Measurements from ENCODE around the gene SLC9A1.

SLC9A1 gene

GRCh38 chr1:27105018-27105417, 49.9 kb downstream of the SLC9A1 start:
- POLR2A ChIA-PET = no interaction called here
- no peak for DNase-seq (ENCODE audit: extremely low spot score)
- no peak for TF ChIP-seq ELF4 (IDR thresholded peaks at IDR 0.05)
- no peak for TF ChIP-seq FOXM1 (IDR thresholded peaks at IDR 0.05; ENCODE audit: borderline replicate concordance)
- TF ChIP-seq TARDBP (IDR thresholded peaks at IDR 0.05) = no peak
- no peak for TF ChIP-seq L3MBTL2 (conservative IDR thresholded peaks at IDR 0.05)
- no peak for TF ChIP-seq BHLHE40 (IDR thresholded peaks at IDR 0.05; ENCODE audit: borderline replicate concordance)
- TF ChIP-seq SUZ12 (IDR thresholded peaks at IDR 0.05) = no peak
- TF ChIP-seq CTBP1 (IDR thresholded peaks at IDR 0.05; ENCODE audit: borderline replicate concordance) = no peak
- no peak for TF ChIP-seq ZNF384 (IDR thresholded peaks at IDR 0.05)
- TF ChIP-seq FOXK2 (IDR thresholded peaks at IDR 0.05) = no peak
- no peak for TF ChIP-seq SP1 (IDR thresholded peaks at IDR 0.05)
- TF ChIP-seq NFRKB (IDR thresholded peaks at IDR 0.05) = no peak
- no peak for TF ChIP-seq ARNT (IDR thresholded peaks at IDR 0.05)
- TF ChIP-seq LEF1 (IDR thresholded peaks at IDR 0.05; ENCODE audit: borderline replicate concordance) = no peak
- no peak for TF ChIP-seq PKNOX1 (IDR thresholded peaks at IDR 0.05)
- TF ChIP-seq HDGF (IDR thresholded peaks at IDR 0.05; ENCODE audit: borderline replicate concordance) = no peak
- TF ChIP-seq FOXA1 (IDR thresholded peaks at IDR 0.05) = no peak
- CTCF ChIA-PET = no interaction called here

GRCh38 chr1:27103498-27103897, 51.4 kb downstream of the SLC9A1 start:
- POLR2A ChIA-PET = no interaction called here
- TF ChIP-seq HDGF (IDR thresholded peaks at IDR 0.05; ENCODE audit: borderline replicate concordance) (no peak), ELF4 (IDR thresholded peaks at IDR 0.05) (no peak), BHLHE40 (IDR thresholded peaks at IDR 0.05; ENCODE audit: borderline replicate concordance) (no peak), NFRKB (IDR thresholded peaks at IDR 0.05) (no peak), SP1 (IDR thresholded peaks at IDR 0.05) (no peak), ARNT (IDR thresholded peaks at IDR 0.05) (no peak), PKNOX1 (IDR thresholded peaks at IDR 0.05) (no peak), CTBP1 (IDR thresholded peaks at IDR 0.05; ENCODE audit: borderline replicate concordance) (no peak), FOXK2 (IDR thresholded peaks at IDR 0.05) (no peak), ZNF384 (IDR thresholded peaks at IDR 0.05) (no peak), FOXM1 (IDR thresholded peaks at IDR 0.05; ENCODE audit: borderline replicate concordance) (no peak), FOXA1 (IDR thresholded peaks at IDR 0.05) (no peak), LEF1 (IDR thresholded peaks at IDR 0.05; ENCODE audit: borderline replicate concordance) (no peak), TARDBP (IDR thresholded peaks at IDR 0.05) (no peak), L3MBTL2 (conservative IDR thresholded peaks at IDR 0.05) (no peak), SUZ12 (IDR thresholded peaks at IDR 0.05) (no peak)
- CTCF ChIA-PET = interaction anchor here (1.2 to 8.9 kb wide), 4 partner anchors 59 to 193 kb away, joined by 3 to 94 read pairs (median 12); no protein-coding TSS in a partner anchor
- no peak for DNase-seq (ENCODE audit: extremely low spot score)

DNA sequence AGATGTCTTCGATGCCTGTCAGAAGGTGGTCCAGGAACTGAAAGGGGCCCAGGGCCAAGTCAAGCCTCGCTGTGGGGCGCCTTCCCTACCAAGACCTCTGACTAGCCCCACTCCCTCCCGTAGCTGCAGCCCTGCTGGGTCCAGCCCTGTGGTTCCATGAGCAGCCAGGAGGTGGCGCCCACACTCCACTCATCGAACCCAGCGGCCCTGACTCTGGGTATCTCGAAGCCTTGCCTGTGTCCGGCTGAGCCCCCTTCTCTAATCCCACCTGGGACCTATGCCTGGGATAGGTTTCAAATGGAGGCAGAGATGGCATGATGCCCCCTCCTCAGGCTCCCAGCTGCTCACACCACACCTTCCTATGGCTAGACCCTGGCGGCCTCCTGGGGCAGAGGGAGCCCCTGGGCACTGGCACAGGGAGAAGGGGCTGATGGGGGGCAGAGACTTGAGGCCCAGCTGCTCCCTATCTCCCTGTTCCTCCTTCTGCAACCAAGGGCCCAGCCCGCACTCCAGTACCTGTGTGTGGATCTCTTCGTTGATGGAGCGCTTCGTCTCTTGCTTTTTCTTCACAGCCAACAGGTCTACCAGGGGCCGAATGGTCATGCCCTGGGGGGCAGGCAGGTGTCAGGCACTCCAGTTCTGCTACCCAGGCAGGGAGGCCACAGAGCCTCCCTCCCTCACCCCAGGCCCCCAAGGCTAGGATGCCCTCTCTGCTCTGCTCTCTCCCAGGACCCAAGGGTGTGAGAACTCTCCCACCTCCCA, 52.0 kb downstream of the SLC9A1 start:
- ChIA-PET POLR2A (interaction anchor here (1.3 kb wide), 1 partner anchor 52 kb away, joined by 3 read pairs; the partner anchor contains the start of gene SLC9A1), CTCF (interaction anchor here (0.6 to 8.9 kb wide), 11 partner anchors 9 to 292 kb away, joined by 3 to 94 read pairs (median 4); no protein-coding TSS in a partner anchor)
- TF ChIP-seq TARDBP (IDR thresholded peaks at IDR 0.05) (no peak), ARNT (IDR thresholded peaks at IDR 0.05) (no peak), HDGF (IDR thresholded peaks at IDR 0.05; ENCODE audit: borderline replicate concordance) (no peak), ZNF384 (IDR thresholded peaks at IDR 0.05) (no peak), CTBP1 (IDR thresholded peaks at IDR 0.05; ENCODE audit: borderline replicate concordance) (no peak), FOXM1 (IDR thresholded peaks at IDR 0.05; ENCODE audit: borderline replicate concordance) (no peak), SP1 (IDR thresholded peaks at IDR 0.05) (no peak), NFRKB (IDR thresholded peaks at IDR 0.05) (no peak), L3MBTL2 (conservative IDR thresholded peaks at IDR 0.05) (no peak), SUZ12 (IDR thresholded peaks at IDR 0.05) (no peak), ELF4 (IDR thresholded peaks at IDR 0.05) (no peak)
- DNase-seq (ENCODE audit: extremely low spot score) = peak; percentile 86

DNA sequence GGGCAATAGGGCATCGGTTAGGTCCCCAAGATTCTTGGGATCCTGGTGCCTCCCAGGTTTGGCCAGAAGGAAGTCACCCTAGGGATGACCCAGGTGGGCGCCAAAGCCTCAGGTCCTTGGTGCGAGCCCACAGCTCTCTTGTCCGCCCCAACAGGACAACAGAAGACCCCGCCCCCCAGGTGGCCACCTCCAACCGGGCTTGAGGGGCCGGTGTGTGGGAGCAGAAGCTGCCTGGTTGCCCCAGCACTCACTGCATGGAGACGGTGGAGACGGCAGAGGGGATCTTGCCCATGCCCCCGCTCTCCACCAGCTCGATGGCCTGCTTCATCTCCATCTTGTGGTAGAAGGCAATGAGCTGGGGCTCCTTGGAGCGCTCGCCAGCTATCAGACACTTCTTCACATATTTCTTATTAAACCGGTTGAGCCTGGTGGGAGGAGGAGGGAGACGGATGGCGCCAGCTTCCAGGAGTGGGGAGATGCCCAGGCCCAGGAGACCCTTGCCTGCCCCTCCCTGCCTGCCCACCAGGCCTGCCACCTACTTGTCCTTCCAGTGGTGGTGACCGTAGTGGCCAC, 52.7 kb downstream of the SLC9A1 start:
- no peak for DNase-seq (ENCODE audit: extremely low spot score)
- ChIA-PET POLR2A (interaction anchor here (1.3 kb wide), 1 partner anchor 53 kb away, joined by 3 read pairs; the partner anchor contains the start of gene SLC9A1), CTCF (interaction anchor here (0.6 to 8.9 kb wide), 13 partner anchors 8 to 293 kb away, joined by 3 to 94 read pairs (median 3); no protein-coding TSS in a partner anchor)
- TF ChIP-seq L3MBTL2 (conservative IDR thresholded peaks at IDR 0.05) (no peak), ELF4 (IDR thresholded peaks at IDR 0.05) (no peak), FOXA1 (IDR thresholded peaks at IDR 0.05) (no peak), SUZ12 (IDR thresholded peaks at IDR 0.05) (no peak), SP1 (IDR thresholded peaks at IDR 0.05) (no peak), BHLHE40 (IDR thresholded peaks at IDR 0.05; ENCODE audit: borderline replicate concordance) (no peak), ARNT (IDR thresholded peaks at IDR 0.05) (no peak), CTBP1 (IDR thresholded peaks at IDR 0.05; ENCODE audit: borderline replicate concordance) (no peak), FOXK2 (IDR thresholded peaks at IDR 0.05) (no peak), LEF1 (IDR thresholded peaks at IDR 0.05; ENCODE audit: borderline replicate concordance) (no peak), PKNOX1 (IDR thresholded peaks at IDR 0.05) (no peak), FOXM1 (IDR thresholded peaks at IDR 0.05; ENCODE audit: borderline replicate concordance) (no peak), HDGF (IDR thresholded peaks at IDR 0.05; ENCODE audit: borderline replicate concordance) (no peak), NFRKB (IDR thresholded peaks at IDR 0.05) (no peak), TARDBP (IDR thresholded peaks at IDR 0.05) (no peak), ZNF384 (IDR thresholded peaks at IDR 0.05) (no peak)

GRCh38 chr1:27101696-27102095, 53.2 kb downstream of the SLC9A1 start:
- CTCF ChIA-PET = interaction anchor here (0.7 to 8.9 kb wide), 6 partner anchors 14 to 183 kb away, joined by 3 to 94 read pairs (median 4); no protein-coding TSS in a partner anchor
- no peak for DNase-seq (ENCODE audit: extremely low spot score)
- TF ChIP-seq ARNT (IDR thresholded peaks at IDR 0.05) = no peak
- POLR2A ChIA-PET = interaction anchor here (1.3 kb wide), 1 partner anchor 53 kb away, joined by 3 read pairs; the partner anchor contains the start of gene SLC9A1

Data from HEK293T (cell line).